Kidney (tissue), 14 donors: ENCODE measurements around the gene RPL22. TPM values are rescaled to one million over a fixed set of nuclear protein-coding genes. Genes with fewer than 3 reads are reported as not detected.

ENCODE experiments used
- DNase-seq, 5 donors: peaks; one replicate each; pipeline ENCODE4 v3.0.0-alpha.2; 2013 to 2020
- FAIRE-seq: peaks from 2 replicates; lab custom pipeline; 2012; peaks lifted over from hg19 to GRCh38; lab: Jason Lieb, UNC
- H3K27ac ChIP-seq, 2 donors: one replicate each; pipeline ENCODE4 v1.7.0; 2013; ENCODE audit warnings: low read depth in 2 of 2, low read length in 2 of 2, inconsistent platforms in 1 of 2
- H3K27me3 ChIP-seq: one replicate; pipeline ENCODE4 v1.7.1; 2013; ENCODE audit warnings: low read length, inconsistent platforms; ENCODE audit not compliant: control insufficient read depth, insufficient read depth
- H3K36me3 ChIP-seq, 3 donors: one replicate each; pipeline versions ENCODE4 v1.7.0 to v1.7.1; 2013; ENCODE audit warnings: low read length in 3 of 3, control low read depth in 1 of 3, inconsistent platforms in 1 of 3; ENCODE audit not compliant: insufficient read depth in 3 of 3, control insufficient read depth in 2 of 3
- H3K4me1 ChIP-seq, 3 donors: one replicate each; pipeline versions ENCODE4 v1.7.0 to v1.7.1; 2013; ENCODE audit warnings: low read length in 3 of 3, inconsistent platforms in 1 of 3, low read depth in 1 of 3; ENCODE audit not compliant: control insufficient read depth in 2 of 3, insufficient read depth in 2 of 3
- H3K4me3 ChIP-seq, 3 donors: one replicate each; pipeline versions ENCODE4 v1.7.0 to v1.8.1; 2013; ENCODE audit warnings: low read length in 3 of 3, control low read depth in 1 of 3, inconsistent platforms in 1 of 3
- H3K9ac ChIP-seq, 3 donors: one replicate each; pipeline versions ENCODE4 v1.7.0 to v1.7.1; 2013; ENCODE audit warnings: low read length in 3 of 3, control low read depth in 1 of 3, inconsistent platforms in 1 of 3
- H3K9me3 ChIP-seq, 3 donors: one replicate each; pipeline versions ENCODE4 v1.7.0 to v1.7.1; 2013; ENCODE audit warnings: low read length in 3 of 3, control low read depth in 1 of 3, inconsistent platforms in 1 of 3; ENCODE audit not compliant: control insufficient read depth in 2 of 3, insufficient read depth in 1 of 3
- intact Hi-C: fragments of 100-400 bp; cut with DNase I; formaldehyde crosslinking; loops from one replicate; pipeline ENCODE4 v1.11.1; 2022
- polyA plus RNA-seq: library from polyadenylated mRNA; stranded (reverse); fragments of 350-450 nt; fragmentation: Illumina TruSeq; extraction: RNeasy Lipid Tissue Mini Kit (QIAGEN cat#74804); gene quantifications from one replicate; pipeline ENCODE4 v1.2.3, GENCODE V29; 2014; ENCODE audit warnings: low read depth, low replicate concordance; ENCODE audit not compliant: insufficient read depth
- total RNA-seq: library from RNA; stranded (reverse); fragmentation: NEBNext Ultra II Directional; extraction: Animal tissue kit (Norgen Biotek cat#: 25700); gene quantifications from one replicate; pipeline ENCODE4 v1.2.1, GENCODE V29; 2021
- TF ChIP-seq, protein P1 (sequence below): IDR thresholded peaks from 3 replicates; pipeline ENCODE4 v1.5.1; 2012; ENCODE audit warnings: mild to moderate bottlenecking, moderate library complexity, borderline replicate concordance; ENCODE audit not compliant: insufficient read depth; ENCODE audit errors: extremely low read depth
- donor health status: control.
- donor health status: control.
- donor health status: control.
- donor health status: control.
- donor health status: control.
- donor health status: DM: yes; HTN: yes; CAD: no.
- donor health status: Normal renal cell carcinoma (clear cell type).

The RPL22 gene
- total and polyA plus RNA-seq, 2 donors from 2014 or later, result 377 to 605 TPM

DNA sequence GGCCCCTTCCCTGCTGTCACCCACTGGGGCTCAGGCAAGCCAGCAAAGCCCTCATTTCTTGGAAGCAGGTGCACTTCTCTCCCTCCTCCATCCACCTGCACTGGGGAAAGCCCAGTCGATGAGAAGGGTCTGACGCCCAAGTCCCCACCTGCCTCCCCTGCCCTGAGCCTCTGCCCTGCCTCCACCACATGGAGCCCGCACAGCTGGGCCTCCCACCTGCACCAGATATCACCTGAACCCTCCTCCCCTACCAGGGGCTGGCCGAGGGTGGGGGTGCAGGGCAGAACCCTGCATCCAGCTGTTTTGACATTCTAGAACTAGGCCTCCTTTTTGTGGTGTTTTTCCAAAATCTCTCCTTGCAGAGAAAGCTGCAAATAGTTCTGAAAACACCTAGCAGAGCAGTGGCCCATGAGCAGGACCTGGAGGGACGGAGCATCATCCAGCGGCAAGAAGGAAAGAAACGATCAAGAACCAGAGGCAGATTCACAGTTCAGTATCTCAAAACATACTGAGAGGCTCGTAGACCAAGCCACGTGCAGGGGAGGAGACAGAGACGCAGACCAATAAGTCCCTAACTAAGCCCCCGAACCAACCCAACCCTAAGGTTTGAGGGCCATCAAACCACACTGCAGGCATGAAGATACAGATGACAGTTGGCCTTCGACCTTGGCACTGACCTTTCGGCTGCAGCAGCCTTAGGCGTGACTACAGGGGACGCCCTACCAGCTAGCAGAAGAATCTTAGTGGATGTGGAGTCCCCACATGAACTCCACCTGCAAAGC lies 36.0 kb downstream of the RPL22 start:
- DNase-seq (no peak), FAIRE-seq (no peak)
- Histone ChIP-seq H3K27ac (no peak overlapping the region), H3K36me3 (no peaks in the 10 kb centered on the region), H3K4me3 (no peak overlapping the region), H3K9ac (no peak overlapping the region), H3K27me3 (no peaks in the 10 kb centered on the region), H3K4me1 (no peaks in the 10 kb centered on the region), H3K9me3 (no peaks in the 10 kb centered on the region)
- TF ChIP-seq, protein P1, sequence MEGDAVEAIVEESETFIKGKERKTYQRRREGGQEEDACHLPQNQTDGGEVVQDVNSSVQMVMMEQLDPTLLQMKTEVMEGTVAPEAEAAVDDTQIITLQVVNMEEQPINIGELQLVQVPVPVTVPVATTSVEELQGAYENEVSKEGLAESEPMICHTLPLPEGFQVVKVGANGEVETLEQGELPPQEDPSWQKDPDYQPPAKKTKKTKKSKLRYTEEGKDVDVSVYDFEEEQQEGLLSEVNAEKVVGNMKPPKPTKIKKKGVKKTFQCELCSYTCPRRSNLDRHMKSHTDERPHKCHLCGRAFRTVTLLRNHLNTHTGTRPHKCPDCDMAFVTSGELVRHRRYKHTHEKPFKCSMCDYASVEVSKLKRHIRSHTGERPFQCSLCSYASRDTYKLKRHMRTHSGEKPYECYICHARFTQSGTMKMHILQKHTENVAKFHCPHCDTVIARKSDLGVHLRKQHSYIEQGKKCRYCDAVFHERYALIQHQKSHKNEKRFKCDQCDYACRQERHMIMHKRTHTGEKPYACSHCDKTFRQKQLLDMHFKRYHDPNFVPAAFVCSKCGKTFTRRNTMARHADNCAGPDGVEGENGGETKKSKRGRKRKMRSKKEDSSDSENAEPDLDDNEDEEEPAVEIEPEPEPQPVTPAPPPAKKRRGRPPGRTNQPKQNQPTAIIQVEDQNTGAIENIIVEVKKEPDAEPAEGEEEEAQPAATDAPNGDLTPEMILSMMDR, result no peak
- intact Hi-C loops, result no loop called here

DNA sequence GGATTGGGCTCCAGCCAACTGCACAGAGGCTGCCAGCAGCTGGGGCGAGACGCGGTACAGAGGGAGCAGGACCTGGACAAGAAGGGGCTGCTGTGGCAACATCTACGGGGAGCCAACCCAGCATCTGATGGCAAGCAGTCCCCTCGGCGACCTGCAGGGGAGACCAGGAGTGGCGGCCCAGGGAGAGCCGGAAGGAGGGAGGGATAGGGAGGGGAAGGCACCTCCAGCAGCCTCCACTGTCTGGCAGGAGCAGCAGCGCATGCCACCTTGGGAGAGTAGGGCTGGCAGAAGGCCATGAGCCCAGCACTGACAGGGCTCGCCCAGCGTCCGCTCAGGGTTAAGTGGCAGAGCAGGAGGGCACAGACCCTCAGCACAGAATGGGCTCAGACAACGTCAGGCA lies 36.6 kb downstream of the RPL22 start:
- no peaks in the 10 kb centered on the region for H3K36me3 ChIP-seq
- no peak overlapping the region for H3K27ac ChIP-seq
- H3K27me3 ChIP-seq, result no peaks in the 10 kb centered on the region
- no peak for DNase-seq
- intact Hi-C loops, result no loop called here
- H3K9me3 ChIP-seq, result no peaks in the 10 kb centered on the region
- no peaks in the 10 kb centered on the region for H3K4me1 ChIP-seq
- H3K4me3 ChIP-seq, result no peak overlapping the region
- no peak overlapping the region for H3K9ac ChIP-seq
- TF ChIP-seq, protein P1, result no peak
- no peak for FAIRE-seq

DNA sequence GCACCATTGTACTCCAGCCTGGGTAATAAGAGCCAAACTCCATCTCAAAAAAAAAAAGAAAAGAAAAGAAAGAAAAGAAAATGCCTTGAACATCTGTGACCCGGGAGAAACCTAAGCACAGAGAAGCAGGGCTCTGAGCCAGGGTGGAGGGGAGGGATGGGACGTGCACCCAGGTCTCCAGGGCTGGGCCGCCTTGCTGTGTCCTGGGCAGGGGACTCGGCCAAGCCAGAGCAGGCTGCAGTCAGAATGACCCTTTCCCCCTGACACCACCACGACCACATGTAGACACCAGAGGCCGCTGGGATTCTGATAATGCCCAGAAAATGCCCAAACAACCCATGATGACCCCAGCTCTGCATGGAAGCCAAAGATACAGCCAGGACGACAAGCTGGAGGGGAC lies 37.1 kb downstream of the RPL22 start:
- no peaks in the 10 kb centered on the region for H3K4me1 ChIP-seq
- no peak for FAIRE-seq
- no peak overlapping the region for H3K4me3 ChIP-seq
- no peaks in the 10 kb centered on the region for H3K9me3 ChIP-seq
- no peak overlapping the region for H3K9ac ChIP-seq
- H3K36me3 ChIP-seq, result no peaks in the 10 kb centered on the region
- intact Hi-C loops, result no loop called here
- no peaks in the 10 kb centered on the region for H3K27me3 ChIP-seq
- H3K27ac ChIP-seq, result no peak overlapping the region
- TF ChIP-seq, protein P1, result no peak
- DNase-seq, result no peak
